ENCODE measurements around the gene ATP2B1.
A peak's percentile ranks its signal among the peaks of the same experiment; 100 is the strongest.

The ATP2B1 gene

GRCh38 chr12:89731614-89732013, 23.0 kb upstream of the ATP2B1 start:
- DNase-seq (ENCODE audit: low read depth) = peak; percentile 69

DNA sequence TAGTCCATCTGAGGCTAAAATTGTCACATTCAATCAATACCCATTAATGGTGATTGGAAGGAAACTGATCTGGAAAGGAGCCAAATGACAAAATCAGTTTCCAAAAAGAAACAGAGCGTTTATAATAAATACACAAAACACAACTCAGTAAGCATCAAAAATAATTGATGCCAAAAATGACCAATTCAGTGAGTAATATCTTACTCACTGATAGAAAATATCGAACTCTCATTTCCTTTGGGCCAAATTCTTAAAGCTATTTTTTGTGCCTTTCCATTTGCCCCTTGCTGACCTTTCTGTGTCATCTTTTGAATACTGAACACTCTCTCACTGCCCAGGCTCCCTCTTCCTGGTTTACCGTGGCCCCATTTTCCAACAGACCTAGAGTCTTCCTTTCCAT, 22.5 kb upstream of the ATP2B1 start:
- no peak for DNase-seq (ENCODE audit: low read depth)
- H3K4me3 ChIP-seq (ENCODE audit: low read length) = no peak overlapping the region
- TF ChIP-seq CTCF (IDR thresholded peaks at IDR 0.05; ENCODE audit: insufficient read depth, low read depth, low read length, missing control alignments) = no peak

More at GRCh38 chr12:89731614-89732013, 23.0 kb upstream of the ATP2B1 start:
- no peak for TF ChIP-seq CTCF (IDR thresholded peaks at IDR 0.05; ENCODE audit: insufficient read depth, low read depth, low read length, missing control alignments)
- no peak overlapping the region for H3K4me3 ChIP-seq (ENCODE audit: low read length)

DNA sequence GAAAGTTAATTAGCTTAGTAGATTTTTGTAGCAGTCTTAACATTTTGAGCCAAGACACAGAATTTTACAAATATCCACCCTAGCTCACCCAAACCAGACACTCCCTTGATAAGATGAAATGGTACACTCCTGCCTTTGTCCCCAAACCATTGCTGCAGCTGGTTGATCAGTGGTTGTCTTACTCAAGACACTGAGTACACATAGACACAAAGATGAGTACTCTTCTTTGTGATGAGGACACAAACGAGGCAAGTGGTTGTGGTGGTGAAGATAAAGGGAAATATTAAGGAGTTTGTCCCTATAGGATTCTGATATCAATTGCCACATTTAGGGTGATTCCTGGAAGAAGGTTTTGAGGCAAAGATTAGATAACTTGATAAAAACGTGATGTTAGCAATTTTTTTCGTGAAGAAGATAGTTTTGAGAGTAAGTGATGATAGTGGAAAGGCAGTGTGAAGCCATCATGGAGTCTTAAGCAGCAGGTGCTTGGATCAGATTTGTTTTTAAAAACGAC, 21.4 kb upstream of the ATP2B1 start:
- no peak overlapping the region for H3K4me3 ChIP-seq (ENCODE audit: low read length)
- no peak for TF ChIP-seq CTCF (IDR thresholded peaks at IDR 0.05; ENCODE audit: insufficient read depth, low read depth, low read length, missing control alignments)
- no peak for DNase-seq (ENCODE audit: low read depth)

- no peak for TF ChIP-seq CTCF (IDR thresholded peaks at IDR 0.05; ENCODE audit: insufficient read depth, low read depth, low read length, missing control alignments)
- no peak overlapping the region for H3K4me3 ChIP-seq (ENCODE audit: low read length)
- no peak for DNase-seq (ENCODE audit: low read depth)
Measured at GRCh38 chr12:89723276-89723675, 14.6 kb upstream of the ATP2B1 start.

- TF ChIP-seq CTCF (IDR thresholded peaks at IDR 0.05; ENCODE audit: insufficient read depth, low read depth, low read length, missing control alignments) = no peak
- peak; percentile 28 for DNase-seq (ENCODE audit: low read depth)
- H3K4me3 ChIP-seq (ENCODE audit: low read length) = no peak overlapping the region
Measured at GRCh38 chr12:89721291-89721987, 12.8 kb upstream of the ATP2B1 start.

DNA sequence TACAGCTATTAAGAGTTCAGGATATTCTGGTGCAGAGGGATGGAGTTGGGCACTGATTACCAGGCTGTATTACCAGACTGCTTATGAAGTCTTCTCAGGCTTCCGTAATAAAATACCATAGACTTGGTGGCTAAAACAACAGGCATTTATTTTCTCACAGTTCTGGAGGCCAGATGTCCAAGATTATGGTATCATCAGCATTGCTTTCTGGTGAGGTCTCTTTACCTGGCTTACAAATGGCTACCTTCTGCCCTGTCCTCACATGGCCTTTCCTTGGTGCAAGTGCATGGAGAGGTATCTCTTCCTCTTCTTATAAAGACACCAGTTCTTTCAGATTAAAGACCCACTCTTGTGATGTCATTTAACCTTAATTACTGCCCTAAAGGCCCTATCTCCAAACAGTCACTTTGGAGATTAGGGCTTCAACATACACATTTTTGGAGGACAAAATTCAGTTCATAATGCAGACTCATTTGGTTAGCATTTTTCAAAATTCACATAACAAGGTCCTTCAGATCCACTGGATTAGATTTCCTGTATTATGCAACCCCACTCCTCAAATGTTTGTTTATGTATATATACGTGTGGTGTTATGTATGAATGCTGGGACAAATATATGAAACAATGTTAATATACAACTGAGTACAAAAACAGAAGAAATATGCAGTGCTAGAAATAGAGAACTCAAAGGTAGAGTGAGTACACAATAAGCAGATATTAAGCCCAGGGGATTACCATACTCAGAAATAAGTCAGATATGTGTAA, 9.3 kb upstream of the ATP2B1 start:
- no peak for TF ChIP-seq CTCF (IDR thresholded peaks at IDR 0.05; ENCODE audit: insufficient read depth, low read depth, low read length, missing control alignments)
- H3K4me3 ChIP-seq (ENCODE audit: low read length) = no peak overlapping the region
- no peak for DNase-seq (ENCODE audit: low read depth)

Measured in epithelial cell of esophagus (primary cell).